Progenitor cell of endocrine pancreas (in vitro differentiated cells): ENCODE measurements around the gene MACROD2. TPM values are rescaled to one million over a fixed set of nuclear protein-coding genes. Genes with fewer than 3 reads are reported as not detected.

ENCODE experiments used
- DNase-seq: peaks from one replicate; pipeline ENCODE4 v3.0.0; 2021; ENCODE audit warnings: low spot score; ENCODE audit not compliant: unreplicated experiment
- H3K27ac Mint-ChIP-seq: 2 replicates; pipeline ENCODE4 v1.8.0; 2021; ENCODE audit warnings: mild to moderate bottlenecking, moderate library complexity, mixed read lengths
- H3K27me3 Mint-ChIP-seq: 2 replicates; pipeline ENCODE4 v1.8.0; 2021; ENCODE audit warnings: mixed read lengths
- H3K36me3 Mint-ChIP-seq: 2 replicates; pipeline ENCODE4 v1.8.0; 2022; ENCODE audit warnings: mixed read lengths; ENCODE audit not compliant: insufficient read depth
- H3K4me1 Mint-ChIP-seq: 2 replicates; pipeline ENCODE4 v1.8.0; 2021; ENCODE audit warnings: low read depth, mixed read lengths
- H3K4me3 Mint-ChIP-seq: 2 replicates; pipeline ENCODE4 v1.8.0; 2021; ENCODE audit warnings: low read depth, mild to moderate bottlenecking, moderate library complexity, mixed read lengths
- H3K9me3 Mint-ChIP-seq: 2 replicates; pipeline ENCODE4 v1.8.0; 2021; ENCODE audit warnings: low read depth, mixed read lengths
- CTCF ChIP-seq: fragments of 200-600 bp; sonication (generic); IDR thresholded peaks from one replicate; pipeline ENCODE4 v1.5.0; 2021; ENCODE audit warnings: antibody characterized with exemption, mild to moderate bottlenecking; ENCODE audit not compliant: unreplicated experiment
- total RNA-seq: library from RNA; stranded (reverse); gene quantifications from 2 replicates; pipeline ENCODE4 v1.2.1, GENCODE V29; 2021

MACROD2 gene
- total RNA-seq, 1 donor from 2014 or later: 7.6 TPM

- Mint-ChIP-seq H3K27ac (no peak overlapping the region), H3K4me3 (no peak overlapping the region), H3K4me1 (no peaks in the 10 kb centered on the region), H3K27me3 (no peaks in the 10 kb centered on the region), H3K36me3 (no peaks in the 10 kb centered on the region), H3K9me3 (no peaks in the 10 kb centered on the region)
- TF ChIP-seq CTCF: no peak
- no peak for DNase-seq
These were observed 934.1 kb downstream of the MACROD2 start for GRCh38 chr20:14929388-14929787.

GRCh38 chr20:14932040-14932439 is 936.7 kb downstream of the MACROD2 start:
- Mint-ChIP-seq H3K27ac (no peak overlapping the region), H3K36me3 (no peaks in the 10 kb centered on the region), H3K4me3 (no peak overlapping the region), H3K9me3 (no peaks in the 10 kb centered on the region), H3K4me1 (peaks cover 8% of the 10 kb centered on the region), H3K27me3 (no peaks in the 10 kb centered on the region)
- TF ChIP-seq CTCF: no peak
- DNase-seq: no peak

- Mint-ChIP-seq H3K36me3 (peaks cover 2% of the 10 kb centered on the region), H3K27me3 (no peaks in the 10 kb centered on the region), H3K9me3 (peaks cover under 1% of the 10 kb centered on the region), H3K27ac (no peak overlapping the region), H3K4me1 (peaks cover 8% of the 10 kb centered on the region), H3K4me3 (no peak overlapping the region)
- no peak for TF ChIP-seq CTCF
- DNase-seq: no peak
These were observed 940.0 kb downstream of the MACROD2 start for GRCh38 chr20:14935285-14935684.

GRCh38 chr20:14937021-14937420 is 941.7 kb downstream of the MACROD2 start:
- Mint-ChIP-seq H3K9me3 (peaks cover 7% of the 10 kb centered on the region), H3K36me3 (peaks cover 6% of the 10 kb centered on the region), H3K4me1 (peaks cover 8% of the 10 kb centered on the region), H3K27ac (no peak overlapping the region), H3K27me3 (no peaks in the 10 kb centered on the region), H3K4me3 (no peak overlapping the region)
- no peak for DNase-seq
- no peak for TF ChIP-seq CTCF

GRCh38 chr20:14937846-14938245 is 942.5 kb downstream of the MACROD2 start:
- DNase-seq: no peak
- no peak overlapping the region for H3K27ac Mint-ChIP-seq
- TF ChIP-seq CTCF: no peak
- H3K27me3 Mint-ChIP-seq: no peaks in the 10 kb centered on the region
- peaks cover 10% of the 10 kb centered on the region for H3K4me1 Mint-ChIP-seq
- H3K9me3 Mint-ChIP-seq: peaks cover 7% of the 10 kb centered on the region
- H3K4me3 Mint-ChIP-seq: no peak overlapping the region
- peaks cover 6% of the 10 kb centered on the region for H3K36me3 Mint-ChIP-seq
